ENCODE data around the gene ACHE. TPM values are rescaled to one million over a fixed set of nuclear protein-coding genes. Genes with fewer than 3 reads are reported as not detected.
A peak's percentile ranks its signal among the peaks of the same experiment; 100 is the strongest.

ACHE gene
- total and polyA plus RNA-seq, 2 of the 13 experiments (the other 11 are each of a cell fraction or from before 2014, with no cell fraction given) = 0.18 to 0.40 TPM

GRCh38 chr7:100896732-100897608 lies 1.3 kb upstream of the ACHE start (continued):
- TF ChIP-seq ZIK1 (CRISPR knock-in tag; IDR thresholded peaks at IDR 0.05; ENCODE audit: borderline replicate concordance, low read depth) (peak; percentile 45; the same call in 1 of the 2 replicates), KDM5A (IDR thresholded peaks at IDR 0.05; ENCODE audit: borderline replicate concordance, low read length) (no peak), ZMAT5 (CRISPR knock-in tag; IDR thresholded peaks at IDR 0.05; ENCODE audit: borderline replicate concordance, low read depth) (no peak), RAD21 (CRISPR knock-in tag; IDR thresholded peaks at IDR 0.05) (peak; percentile 76)
- TF ChIP-seq, protein P1, sequence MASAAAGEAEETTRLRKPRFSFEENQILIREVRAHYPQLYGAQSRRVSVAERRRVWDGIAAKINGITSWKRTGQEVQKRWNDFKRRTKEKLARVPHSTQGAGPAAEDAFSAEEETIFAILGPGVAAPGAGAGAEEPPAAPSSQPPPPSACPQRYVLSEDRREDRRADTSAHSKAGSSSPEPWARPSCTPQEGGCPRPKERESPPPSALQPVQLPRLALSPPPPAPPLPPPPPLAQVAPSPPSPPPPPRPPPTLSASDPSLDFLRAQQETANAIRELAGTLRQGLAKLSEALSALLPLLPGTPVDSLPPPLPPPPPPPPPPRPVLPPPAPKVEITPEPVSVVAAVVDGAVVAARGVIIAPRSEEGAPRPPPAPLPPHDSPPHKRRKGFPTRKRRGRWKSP (CRISPR knock-in tag; IDR thresholded peaks at IDR 0.05) = 0 out of 2 replicates have a peak, but pooled peaks have one; percentile 51
- TF ChIP-seq, protein P2, sequence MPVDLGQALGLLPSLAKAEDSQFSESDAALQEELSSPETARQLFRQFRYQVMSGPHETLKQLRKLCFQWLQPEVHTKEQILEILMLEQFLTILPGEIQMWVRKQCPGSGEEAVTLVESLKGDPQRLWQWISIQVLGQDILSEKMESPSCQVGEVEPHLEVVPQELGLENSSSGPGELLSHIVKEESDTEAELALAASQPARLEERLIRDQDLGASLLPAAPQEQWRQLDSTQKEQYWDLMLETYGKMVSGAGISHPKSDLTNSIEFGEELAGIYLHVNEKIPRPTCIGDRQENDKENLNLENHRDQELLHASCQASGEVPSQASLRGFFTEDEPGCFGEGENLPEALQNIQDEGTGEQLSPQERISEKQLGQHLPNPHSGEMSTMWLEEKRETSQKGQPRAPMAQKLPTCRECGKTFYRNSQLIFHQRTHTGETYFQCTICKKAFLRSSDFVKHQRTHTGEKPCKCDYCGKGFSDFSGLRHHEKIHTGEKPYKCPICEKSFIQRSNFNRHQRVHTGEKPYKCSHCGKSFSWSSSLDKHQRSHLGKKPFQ (CRISPR knock-in tag; IDR thresholded peaks at IDR 0.05; ENCODE audit: insufficient replicate concordance) = peak; percentile 13

All from HepG2 (cell line).